Astrocyte (in vitro differentiated cells and primary cell): ENCODE measurements around the gene BLTP2.

Experiments
- CTCF ChIP-seq: IDR thresholded peaks from 2 replicates; pipeline ENCODE4 v1.5.1; 2011; ENCODE audit warnings: low read depth, mild to moderate bottlenecking, inconsistent platforms, low read length, moderate library complexity; ENCODE audit not compliant: insufficient read depth
- EZH2 ChIP-seq: IDR thresholded peaks from 2 replicates; pipeline ENCODE4 v1.6.1; 2012; ENCODE audit warnings: mild to moderate bottlenecking, low read length, inconsistent platforms; ENCODE audit not compliant: insufficient read depth

- TF ChIP-seq CTCF (peak; percentile 65), EZH2 (no peak)
These were observed 31.8 kb downstream of the BLTP2 start for GRCh38 chr17:28612936-28613872.
